Measurements from ENCODE around the gene GGTLC1. TPM values are rescaled to one million over a fixed set of nuclear protein-coding genes. Genes with fewer than 3 reads are reported as not detected.

GGTLC1 gene
- total and polyA plus RNA-seq, 10 of the 15 experiments (the other 5 are each of a cell fraction or from before 2014, with no cell fraction given), result not detected

GRCh38 chr20:23962272-23962671, 26.3 kb downstream of the GGTLC1 start:
- Histone ChIP-seq H3K27ac (ENCODE audit: control insufficient read depth, insufficient read depth) (no peak overlapping the region), H4K20me1 (ENCODE audit: control insufficient read depth, insufficient read depth) (no peaks in the 10 kb centered on the region), H3K4me1 (ENCODE audit: control insufficient read depth, insufficient read depth, low read length) (no peaks in the 10 kb centered on the region), H2AFZ (ENCODE audit: control insufficient read depth, low read depth, low read length) (no peak overlapping the region), H3K79me2 (ENCODE audit: control insufficient read depth, insufficient read depth, low read length) (no peaks in the 10 kb centered on the region), H3K4me3 (no peak overlapping the region), H3K9ac (ENCODE audit: control insufficient read depth, insufficient read depth, low read length) (no peak overlapping the region), H3K9me3 (replicated peaks; ENCODE audit: control insufficient read depth, insufficient read depth, low read length) (no peaks in the 10 kb centered on the region), H3K27me3 (replicated peaks in 1 of 2; ENCODE audit: control insufficient read depth in 2 of 2, insufficient read depth in 2 of 2, low read length in 1 of 2) (no peaks in the 10 kb centered on the region), H3K4me2 (ENCODE audit: control insufficient read depth, insufficient read depth) (no peak overlapping the region), H3K36me3 (ENCODE audit: control insufficient read depth in 2 of 2, insufficient read depth in 2 of 2, low read length in 1 of 2) (no peaks in the 10 kb centered on the region)
- RAD21 ChIA-PET (ENCODE audit: unreplicated experiment), result no interaction called here
- POLR2A ChIA-PET, result no interaction called here
- DNase-seq (ENCODE audit: low read depth, low spot score) (no peak), FAIRE-seq (no peak), ATAC-seq (no peak)
- TF ChIP-seq ZBTB11 (CRISPR knock-in tag; IDR thresholded peaks at IDR 0.05), result no peak
- TF ChIP-seq JUND (IDR thresholded peaks at IDR 0.05; ENCODE audit: low read depth, low read length), result no peak
- TF ChIP-seq ETV6 (conservative IDR thresholded peaks at IDR 0.05 in 1 of 2, IDR thresholded peaks at IDR 0.05 in 1 of 2; ENCODE audit: borderline replicate concordance in 1 of 2, low read depth in 1 of 2), result no peak
- in situ Hi-C loops (cut with MboI) (loop anchor here (25.0 kb wide), 1 partner anchor 1475 kb away; no protein-coding TSS in a partner anchor), intact Hi-C loops (cut with micrococcal nuclease; ENCODE audit: unreplicated experiment) (no loop called here)
- no TSS peak for BruUV-seq (replicated peaks)
- CTCF ChIA-PET, result no interaction called here
- SMC1A ChIA-PET (ENCODE audit: uncharacterized antibody, unreplicated experiment), result no interaction called here

GRCh38 chr20:23959054-23959453, 29.5 kb downstream of the GGTLC1 start:
- Histone ChIP-seq H3K79me2 (ENCODE audit: control insufficient read depth, insufficient read depth, low read length) (no peaks in the 10 kb centered on the region), H3K9ac (ENCODE audit: control insufficient read depth, insufficient read depth, low read length) (no peak overlapping the region), H3K9me3 (replicated peaks; ENCODE audit: control insufficient read depth, insufficient read depth, low read length) (no peaks in the 10 kb centered on the region), H2AFZ (ENCODE audit: control insufficient read depth, low read depth, low read length) (no peak overlapping the region), H3K36me3 (ENCODE audit: control insufficient read depth in 2 of 2, insufficient read depth in 2 of 2, low read length in 1 of 2) (no peaks in the 10 kb centered on the region), H3K27me3 (replicated peaks in 1 of 2; ENCODE audit: control insufficient read depth in 2 of 2, insufficient read depth in 2 of 2, low read length in 1 of 2) (no peaks in the 10 kb centered on the region), H3K4me1 (ENCODE audit: control insufficient read depth, insufficient read depth, low read length) (no peaks in the 10 kb centered on the region), H3K27ac (ENCODE audit: control insufficient read depth, insufficient read depth) (no peak overlapping the region), H4K20me1 (ENCODE audit: control insufficient read depth, insufficient read depth) (no peaks in the 10 kb centered on the region), H3K4me3 (no peak overlapping the region), H3K4me2 (ENCODE audit: control insufficient read depth, insufficient read depth) (no peak overlapping the region)
- no TSS peak for BruUV-seq (replicated peaks)
- CTCF ChIA-PET, result no interaction called here
- SMC1A ChIA-PET (ENCODE audit: uncharacterized antibody, unreplicated experiment), result no interaction called here
- ATAC-seq (no peak), DNase-seq (ENCODE audit: low read depth, low spot score) (no peak), FAIRE-seq (no peak)
- POLR2A ChIA-PET, result no interaction called here
- in situ Hi-C loops (cut with MboI) (loop anchor here (5.0 to 25.0 kb wide), 2 partner anchors 48 to 1478 kb away; no protein-coding TSS in a partner anchor), intact Hi-C loops (cut with micrococcal nuclease; ENCODE audit: unreplicated experiment) (no loop called here)
- WGBS (ENCODE audit: insufficient coverage, insufficient replicate concordance, low lambda C conversion rate, missing lambda C conversion rate), result 21% methylated on average over 7 of the region's 7 CpGs
- RAD21 ChIA-PET (ENCODE audit: unreplicated experiment), result no interaction called here
- no peak for TF ChIP-seq RELA (IDR thresholded peaks at IDR 0.05; ENCODE audit: borderline replicate concordance, partially characterized antibody)
- no peak for TF ChIP-seq MAX (IDR thresholded peaks at IDR 0.05; ENCODE audit: low read depth, low read length)
- no peak for TF ChIP-seq ZNF592 (IDR thresholded peaks at IDR 0.05)
- no peak for TF ChIP-seq NFYB (IDR thresholded peaks at IDR 0.05; ENCODE audit: insufficient read depth, low read depth, low read length)
- TF ChIP-seq MTA2 (IDR thresholded peaks at IDR 0.05; ENCODE audit: low read depth), result no peak

Measured in GM12878 (cell line).